ENCODE measurements around the gene UBE2A.

UBE2A gene

DNA sequence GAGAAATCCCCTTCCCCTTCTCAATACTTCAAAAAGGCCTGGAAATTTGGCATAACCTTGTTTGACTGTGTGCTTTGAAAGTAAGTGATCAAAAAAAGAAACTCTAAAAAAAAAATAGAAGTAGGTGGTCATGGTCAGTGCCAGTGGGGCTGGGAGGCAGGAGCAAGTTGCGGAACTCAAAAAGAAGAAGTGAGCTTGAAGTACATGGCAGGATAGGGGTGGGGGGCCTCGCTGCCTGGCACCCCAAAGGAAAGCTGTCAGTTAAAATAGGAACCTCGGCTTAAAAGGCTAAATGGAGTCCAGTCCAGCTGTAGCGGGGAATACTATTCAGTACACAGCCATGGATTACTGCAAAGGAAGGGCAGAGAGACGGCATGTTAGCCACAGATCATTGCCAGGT lies 44.1 kb downstream of the UBE2A start:
- H3K79me2 ChIP-seq, result no peaks in the 10 kb centered on the region

DNA sequence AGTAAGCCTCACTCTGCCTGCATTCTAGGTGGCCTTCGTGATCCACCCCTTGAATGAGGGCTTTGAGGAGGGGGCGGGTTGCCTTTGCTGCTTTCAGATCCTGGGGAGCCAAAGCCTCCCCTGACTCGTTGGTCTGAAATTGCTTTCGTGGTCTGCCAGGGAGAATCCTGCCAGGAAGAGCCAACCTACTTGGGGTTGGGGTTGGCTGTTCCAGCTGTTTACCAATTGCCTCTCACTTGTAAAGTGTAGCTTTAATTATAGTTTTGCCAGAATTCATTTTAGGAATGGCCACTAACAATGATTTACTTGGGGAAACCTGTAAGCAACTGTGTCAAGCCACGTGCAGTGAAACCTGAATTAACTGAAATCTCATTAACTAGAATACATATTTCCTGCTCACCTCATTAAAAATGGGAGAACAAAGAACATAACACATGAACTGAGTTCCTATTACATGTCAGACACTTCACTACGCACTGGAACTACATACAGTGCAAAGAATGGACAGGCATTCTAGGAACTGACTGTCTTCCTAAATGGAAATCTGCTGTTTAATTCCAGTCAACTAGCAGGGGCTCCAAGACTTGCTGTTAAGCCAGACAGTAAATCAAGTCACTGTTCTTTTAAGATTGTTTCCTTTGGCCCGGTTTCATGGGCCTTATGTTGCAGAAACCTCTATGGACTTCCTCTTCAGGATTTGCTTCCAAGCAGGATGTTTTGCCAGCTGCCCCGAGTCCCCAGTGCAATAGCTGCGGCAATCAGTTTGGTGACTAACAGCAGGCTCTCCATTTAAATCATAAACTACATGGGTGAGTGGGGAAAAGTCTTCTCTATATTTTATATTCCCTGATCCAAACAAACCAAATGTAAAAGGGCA lies 48.2 kb downstream of the UBE2A start:
- Histone ChIP-seq H2AFZ (no peak overlapping the region), H3K27me3 (ENCODE audit: control insufficient read depth, insufficient read depth, low read length) (no peaks in the 10 kb centered on the region), H3K4me1 (no peaks in the 10 kb centered on the region), H3K9ac (no peak overlapping the region), H3K36me3 (ENCODE audit: control insufficient read depth, insufficient read depth, low read length) (no peaks in the 10 kb centered on the region), H3K4me2 (ENCODE audit: low read length) (no peak overlapping the region), H3K79me2 (no peaks in the 10 kb centered on the region), H3K4me3 (ENCODE audit: low read depth, low read length) (no peak overlapping the region), H3K27ac (no peak overlapping the region), H3K9me3 (ENCODE audit: control insufficient read depth, low read length) (no peaks in the 10 kb centered on the region)
- TF ChIP-seq, protein P1, sequence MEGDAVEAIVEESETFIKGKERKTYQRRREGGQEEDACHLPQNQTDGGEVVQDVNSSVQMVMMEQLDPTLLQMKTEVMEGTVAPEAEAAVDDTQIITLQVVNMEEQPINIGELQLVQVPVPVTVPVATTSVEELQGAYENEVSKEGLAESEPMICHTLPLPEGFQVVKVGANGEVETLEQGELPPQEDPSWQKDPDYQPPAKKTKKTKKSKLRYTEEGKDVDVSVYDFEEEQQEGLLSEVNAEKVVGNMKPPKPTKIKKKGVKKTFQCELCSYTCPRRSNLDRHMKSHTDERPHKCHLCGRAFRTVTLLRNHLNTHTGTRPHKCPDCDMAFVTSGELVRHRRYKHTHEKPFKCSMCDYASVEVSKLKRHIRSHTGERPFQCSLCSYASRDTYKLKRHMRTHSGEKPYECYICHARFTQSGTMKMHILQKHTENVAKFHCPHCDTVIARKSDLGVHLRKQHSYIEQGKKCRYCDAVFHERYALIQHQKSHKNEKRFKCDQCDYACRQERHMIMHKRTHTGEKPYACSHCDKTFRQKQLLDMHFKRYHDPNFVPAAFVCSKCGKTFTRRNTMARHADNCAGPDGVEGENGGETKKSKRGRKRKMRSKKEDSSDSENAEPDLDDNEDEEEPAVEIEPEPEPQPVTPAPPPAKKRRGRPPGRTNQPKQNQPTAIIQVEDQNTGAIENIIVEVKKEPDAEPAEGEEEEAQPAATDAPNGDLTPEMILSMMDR (IDR thresholded peaks at IDR 0.05), result no peak

More for the DNA sequence above, 44.1 kb downstream of the UBE2A start:
- Histone ChIP-seq H3K27ac (no peak overlapping the region), H3K4me3 (ENCODE audit: low read depth, low read length) (no peak overlapping the region), H3K9ac (no peak overlapping the region), H3K27me3 (ENCODE audit: control insufficient read depth, insufficient read depth, low read length) (no peaks in the 10 kb centered on the region), H2AFZ (no peak overlapping the region), H3K4me2 (ENCODE audit: low read length) (no peak overlapping the region), H3K4me1 (no peaks in the 10 kb centered on the region), H3K36me3 (ENCODE audit: control insufficient read depth, insufficient read depth, low read length) (no peaks in the 10 kb centered on the region), H3K9me3 (ENCODE audit: control insufficient read depth, low read length) (no peaks in the 10 kb centered on the region)
- TF ChIP-seq, protein P1 (IDR thresholded peaks at IDR 0.05), result no peak

DNA sequence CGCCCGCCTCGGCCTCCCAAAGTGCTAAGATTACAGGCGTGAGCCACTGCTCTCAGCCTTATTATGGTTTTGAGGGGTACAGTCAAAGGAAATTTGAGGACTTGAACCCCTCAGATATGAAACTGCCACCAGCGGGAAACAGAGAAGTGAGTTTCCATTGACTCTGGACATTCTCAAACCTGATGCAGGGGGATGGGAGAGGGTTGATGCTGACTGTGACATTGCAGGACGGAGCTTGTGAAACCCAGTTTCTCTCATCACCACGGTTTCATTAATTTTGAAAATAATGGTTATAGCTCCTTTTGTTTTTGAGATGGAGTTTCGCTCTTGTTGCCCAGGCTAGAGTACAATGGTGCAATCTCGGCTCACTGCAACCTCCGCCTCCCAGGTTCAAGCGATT lies 50.1 kb downstream of the UBE2A start:
- H2AFZ ChIP-seq, result no peak overlapping the region
- H3K4me3 ChIP-seq (ENCODE audit: low read depth, low read length), result no peak overlapping the region
- no peaks in the 10 kb centered on the region for H3K4me1 ChIP-seq
- H3K9ac ChIP-seq, result no peak overlapping the region
- H3K27me3 ChIP-seq (ENCODE audit: control insufficient read depth, insufficient read depth, low read length), result no peaks in the 10 kb centered on the region
- no peak overlapping the region for H3K27ac ChIP-seq
- H3K4me2 ChIP-seq (ENCODE audit: low read length), result no peak overlapping the region
- no peaks in the 10 kb centered on the region for H3K9me3 ChIP-seq (ENCODE audit: control insufficient read depth, low read length)
- H3K36me3 ChIP-seq (ENCODE audit: control insufficient read depth, insufficient read depth, low read length), result no peaks in the 10 kb centered on the region
- TF ChIP-seq, protein P1 (IDR thresholded peaks at IDR 0.05), result no peak
- H3K79me2 ChIP-seq, result no peaks in the 10 kb centered on the region

DNA sequence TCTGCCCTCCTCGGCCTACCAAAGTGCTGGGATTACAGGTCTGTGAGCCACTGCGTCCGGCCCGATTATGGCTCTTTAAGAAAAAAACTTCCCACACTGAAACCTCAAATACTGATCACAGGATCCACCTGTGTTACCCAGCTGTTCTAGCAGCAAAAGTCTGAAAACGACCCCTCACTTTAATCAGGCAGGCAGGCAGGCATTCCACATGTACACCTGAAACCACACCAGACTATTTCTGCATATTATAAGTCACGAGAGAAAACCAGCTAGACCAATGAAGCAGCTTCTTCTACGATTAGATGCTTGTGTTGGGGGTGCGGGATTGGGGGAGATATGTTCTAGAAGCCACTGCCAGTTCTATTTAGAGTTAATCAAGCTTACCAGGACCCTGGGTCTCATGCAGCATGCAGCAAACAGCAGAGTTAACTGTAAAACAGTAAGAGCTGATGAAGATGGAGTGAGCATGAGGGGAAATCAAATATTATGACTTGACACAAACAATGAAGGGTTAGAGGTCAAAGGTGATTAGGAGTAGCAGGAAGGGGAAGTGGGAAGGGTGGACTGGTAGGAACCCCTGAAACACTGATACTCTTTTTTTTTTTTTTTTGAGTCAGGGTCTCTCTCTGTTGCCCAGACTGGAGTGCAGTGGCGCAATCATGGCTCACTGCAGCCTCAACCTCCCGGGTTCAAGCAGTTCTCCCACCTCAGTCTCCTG lies 50.7 kb downstream of the UBE2A start:
- H3K36me3 ChIP-seq (ENCODE audit: control insufficient read depth, insufficient read depth, low read length), result no peaks in the 10 kb centered on the region
- no peak overlapping the region for H3K9ac ChIP-seq
- no peak overlapping the region for H3K27ac ChIP-seq
- H3K4me1 ChIP-seq, result no peaks in the 10 kb centered on the region
- no peaks in the 10 kb centered on the region for H3K27me3 ChIP-seq (ENCODE audit: control insufficient read depth, insufficient read depth, low read length)
- no peak overlapping the region for H3K4me2 ChIP-seq (ENCODE audit: low read length)
- no peak overlapping the region for H2AFZ ChIP-seq
- no peaks in the 10 kb centered on the region for H3K79me2 ChIP-seq
- H3K9me3 ChIP-seq (ENCODE audit: control insufficient read depth, low read length), result no peaks in the 10 kb centered on the region
- H3K4me3 ChIP-seq (ENCODE audit: low read depth, low read length), result no peak overlapping the region
- TF ChIP-seq, protein P1 (IDR thresholded peaks at IDR 0.05), result no peak
